HG03064 (cell line): ENCODE results near the gene DLD.
"Not testable (repeated sequence)": the region's sequence is repeated elsewhere in the genome, so short reads cannot be mapped to it uniquely, and the experiment has no call there.

Experiments
- ATAC-seq: cut with Tn5 transposase; IDR thresholded peaks from one replicate; pipeline ENCODE4 v1.9.1; 2021; ENCODE audit warnings: low read depth; ENCODE audit not compliant: unreplicated experiment

Gene DLD

GRCh38 chr7:107870427-107871000 is 20.5 kb upstream of the DLD start:
- ATAC-seq, result no peak

DNA sequence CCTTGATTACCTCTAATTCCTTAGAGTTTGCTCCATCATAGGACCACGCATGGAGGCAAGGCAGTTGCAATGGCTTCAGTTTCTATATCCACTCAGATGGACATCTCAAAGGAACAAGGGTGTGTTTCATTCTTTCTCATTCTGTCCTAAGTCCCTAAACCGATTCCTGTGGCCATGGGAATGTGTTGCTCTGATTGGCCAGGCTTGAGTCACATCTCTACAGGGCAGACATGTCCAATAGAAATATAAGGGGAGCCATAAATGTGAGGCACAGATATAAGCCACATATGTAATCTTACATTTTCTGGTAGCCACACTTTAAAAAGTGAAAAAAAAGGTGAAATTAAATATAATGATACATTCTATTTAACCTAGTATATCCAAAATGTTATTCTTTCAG is 16.9 kb upstream of the DLD start:
- no peak for ATAC-seq

DNA sequence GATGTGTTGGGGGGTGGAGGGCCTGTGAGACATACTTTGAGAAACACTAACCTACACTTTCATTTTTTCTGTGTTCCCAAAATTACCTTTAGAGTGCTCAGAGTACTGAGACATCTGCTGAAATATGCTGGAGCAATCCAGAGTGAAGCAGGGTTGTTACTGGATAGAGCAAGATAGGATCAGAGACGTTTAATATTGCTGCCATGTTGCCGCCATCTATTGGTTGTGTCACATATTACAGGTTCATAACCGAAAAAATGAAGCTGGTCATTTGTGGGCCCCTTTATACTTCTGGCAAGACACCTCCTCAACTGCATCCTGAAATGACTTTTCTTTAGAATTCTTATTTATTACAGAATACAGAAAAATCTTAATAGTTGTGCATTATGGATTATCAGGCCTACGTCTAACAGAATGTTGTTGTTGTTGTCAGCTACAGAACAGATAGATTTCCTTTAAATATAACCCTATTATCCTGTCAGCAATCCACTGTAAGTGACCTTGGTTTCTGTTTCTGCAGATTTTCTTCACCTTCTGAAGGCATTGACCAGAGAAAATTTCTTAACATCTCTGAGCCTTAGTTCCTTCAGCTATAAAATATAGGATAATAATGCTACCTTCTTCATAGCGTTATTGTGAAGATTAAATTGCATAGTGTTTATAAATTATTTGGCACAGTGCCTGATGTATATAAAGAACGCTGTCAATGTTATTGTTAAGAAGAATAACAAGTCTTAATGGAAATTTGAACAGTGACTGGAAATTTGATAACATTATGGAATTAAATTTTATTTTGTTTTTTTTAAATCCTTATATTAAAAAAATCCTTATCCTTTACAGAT is 16.2 kb upstream of the DLD start:
- no peak for ATAC-seq

GRCh38 chr7:107876916-107877315 is 14.1 kb upstream of the DLD start:
- ATAC-seq, result no peak

DNA sequence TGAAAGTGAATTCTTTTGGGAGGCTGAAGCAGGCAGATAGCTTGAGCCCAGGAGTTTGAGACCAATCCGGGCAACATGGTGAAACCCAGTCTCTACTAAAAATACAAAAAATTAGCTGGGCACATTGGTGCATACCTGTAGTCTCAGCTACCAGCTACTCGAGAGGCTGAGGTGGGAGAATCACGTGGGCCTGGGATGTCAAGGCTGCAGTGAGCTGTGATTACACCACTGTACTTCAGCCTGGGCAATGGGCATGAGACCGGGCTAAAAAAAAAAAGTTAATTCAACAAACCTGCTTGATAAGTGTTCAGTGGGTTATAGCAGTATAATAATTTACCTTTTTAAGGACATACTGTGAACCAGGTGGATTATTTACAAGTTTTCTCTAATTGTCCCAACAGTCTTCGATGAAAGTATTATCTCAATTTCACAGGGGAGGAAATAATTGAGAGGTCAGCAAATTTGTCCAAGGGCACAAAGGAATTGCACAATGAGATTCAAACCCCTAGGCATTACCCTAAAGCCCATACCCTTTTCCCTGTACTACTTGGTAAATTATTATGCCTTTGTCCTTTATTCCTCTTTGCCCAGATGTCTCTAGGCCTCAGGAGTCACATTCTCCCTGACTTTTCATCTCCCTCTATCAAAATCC is 13.1 kb upstream of the DLD start:
- no peak for ATAC-seq

GRCh38 chr7:107878636-107879035 is 12.3 kb upstream of the DLD start:
- no peak for ATAC-seq

- peak; percentile 77 for ATAC-seq
Observed at GRCh38 chr7:107879400-107880035, 11.5 kb upstream of the DLD start.

GRCh38 chr7:107882766-107883165 is 8.2 kb upstream of the DLD start:
- ATAC-seq, result no peak

- no peak for ATAC-seq
Observed at GRCh38 chr7:107884066-107884818, 6.7 kb upstream of the DLD start.

DNA sequence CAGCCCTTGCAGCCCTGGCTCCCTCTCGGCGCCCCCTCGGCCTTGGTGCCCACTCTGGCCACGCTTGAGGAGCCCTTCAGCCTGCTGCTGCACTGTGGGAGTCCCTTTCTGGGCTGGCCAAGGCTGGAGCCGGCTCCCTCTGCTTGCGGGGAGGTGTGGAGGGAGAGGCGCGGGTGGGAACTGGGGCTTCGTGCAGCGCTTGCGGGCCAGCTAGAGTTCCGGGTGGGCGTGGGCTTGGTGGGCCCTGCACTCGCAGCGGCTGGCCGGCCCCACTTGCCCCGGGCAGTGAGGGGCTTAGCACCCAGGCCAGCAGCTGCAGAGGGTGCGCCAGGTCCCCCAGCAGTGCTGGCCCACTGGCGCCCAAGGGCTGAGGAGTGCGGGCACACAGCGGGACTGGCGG is 3.2 kb upstream of the DLD start:
- ATAC-seq, result not testable (repeated sequence)

- no peak for ATAC-seq
Observed at GRCh38 chr7:107889992-107890391, 991 bp upstream of the DLD start.

GRCh38 chr7:107890493-107890961 is 456 bp upstream of the DLD start:
- ATAC-seq, result no peak

DNA sequence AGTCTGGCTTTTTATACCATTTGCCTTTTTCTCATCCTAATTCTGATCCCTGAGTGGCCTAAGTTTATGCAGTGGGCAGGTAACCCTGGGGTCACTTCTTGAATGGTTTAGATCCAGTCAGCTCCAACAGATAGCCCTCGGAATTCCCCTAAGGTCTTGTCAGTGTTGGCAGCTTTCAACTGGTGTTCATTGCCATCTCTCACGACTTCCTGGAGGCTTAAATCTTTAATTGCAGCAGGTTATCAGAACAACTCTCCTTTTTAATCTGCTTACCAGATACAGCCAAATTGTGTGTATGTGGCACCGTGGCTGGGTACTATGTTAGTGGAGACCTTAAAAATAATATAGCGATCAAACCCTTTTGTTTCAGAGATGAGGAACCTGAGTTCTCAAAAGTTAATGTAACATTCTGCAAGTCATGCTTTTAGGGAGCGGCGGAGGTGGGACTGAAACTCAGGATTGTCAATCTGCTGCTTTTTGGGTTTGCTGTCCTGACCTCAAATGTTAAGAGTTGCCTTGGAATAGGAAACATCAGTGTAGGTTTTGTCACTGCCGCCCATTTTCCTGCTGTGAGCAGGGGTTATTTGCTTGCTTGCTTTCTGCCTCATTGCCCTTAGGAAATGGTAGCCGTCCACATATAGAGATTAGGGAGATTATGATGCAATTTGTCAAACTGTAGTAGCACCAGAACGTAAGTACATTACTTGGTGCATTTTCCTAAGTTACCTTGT is 818 bp downstream of the DLD start:
- peak; percentile 19 for ATAC-seq

DNA sequence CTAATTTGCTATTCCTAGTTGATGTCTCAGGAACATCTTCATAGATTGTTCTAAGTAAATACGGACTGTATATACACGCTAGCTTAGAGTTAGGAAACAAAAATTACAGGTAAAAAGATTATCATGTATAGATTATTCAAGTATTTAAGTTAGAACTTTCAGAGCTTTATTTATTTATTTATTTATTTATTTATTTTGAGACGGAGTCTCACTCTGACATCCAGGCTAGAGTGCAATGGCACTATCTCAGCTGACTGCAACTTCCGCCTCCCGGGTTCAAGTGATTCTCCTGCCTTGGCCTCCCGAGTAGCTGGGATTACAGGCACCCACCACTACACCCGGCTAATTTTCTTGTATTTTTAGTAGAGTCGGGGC is 1.4 kb downstream of the DLD start:
- ATAC-seq, result not testable (repeated sequence)

- no peak for ATAC-seq
Observed at GRCh38 chr7:107898997-107899594, 8.1 kb downstream of the DLD start.

- ATAC-seq, result no peak
Observed at GRCh38 chr7:107900496-107901015, 9.6 kb downstream of the DLD start.

DNA sequence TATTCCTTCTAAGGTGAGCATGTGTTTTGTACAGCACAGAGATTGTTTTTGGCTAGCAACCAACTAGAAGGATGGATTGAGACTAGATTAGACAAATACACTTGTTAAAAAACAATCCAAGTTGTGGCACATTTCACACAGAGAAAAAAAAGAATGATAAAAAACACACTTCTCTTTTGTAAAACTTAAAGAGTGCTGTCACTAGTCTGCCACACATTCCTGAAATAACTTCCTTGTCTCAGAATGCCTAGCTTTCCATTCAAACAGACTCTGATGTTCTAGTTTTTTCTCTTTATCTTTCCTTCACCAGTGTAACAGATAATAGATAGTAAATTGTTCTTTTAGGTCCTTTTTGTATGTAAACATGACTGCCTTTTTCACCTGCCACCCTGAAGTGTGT is 11.4 kb downstream of the DLD start:
- no peak for ATAC-seq

- no peak for ATAC-seq
Observed at GRCh38 chr7:107907790-107908189, 16.8 kb downstream of the DLD start.

DNA sequence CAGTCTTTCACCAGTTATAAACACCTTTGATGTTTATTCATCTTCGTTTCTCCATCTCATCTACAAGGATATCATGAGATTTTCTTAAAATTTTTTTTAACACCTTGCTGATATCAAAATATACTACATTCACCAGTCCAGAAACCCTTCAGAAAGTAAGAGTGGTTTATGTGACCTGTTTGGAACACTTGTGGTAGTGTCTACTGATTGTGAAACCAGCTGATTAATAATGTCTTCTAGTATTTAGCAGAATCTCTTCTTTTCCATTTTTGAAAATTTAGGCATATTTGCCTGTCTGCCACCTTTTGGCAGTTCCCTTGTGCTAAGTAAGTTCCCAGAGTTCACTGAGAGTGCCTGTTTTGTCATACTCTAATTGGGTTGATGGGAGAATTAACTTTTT is 18.5 kb downstream of the DLD start:
- ATAC-seq, result no peak
